HG03095 (cell line): ENCODE data around the gene CBR4.

Experiments
- ATAC-seq: cut with Tn5 transposase; IDR thresholded peaks from one replicate; pipeline ENCODE4 v1.9.1; 2021; ENCODE audit warnings: moderate library complexity; ENCODE audit not compliant: unreplicated experiment

CBR4 gene

DNA sequence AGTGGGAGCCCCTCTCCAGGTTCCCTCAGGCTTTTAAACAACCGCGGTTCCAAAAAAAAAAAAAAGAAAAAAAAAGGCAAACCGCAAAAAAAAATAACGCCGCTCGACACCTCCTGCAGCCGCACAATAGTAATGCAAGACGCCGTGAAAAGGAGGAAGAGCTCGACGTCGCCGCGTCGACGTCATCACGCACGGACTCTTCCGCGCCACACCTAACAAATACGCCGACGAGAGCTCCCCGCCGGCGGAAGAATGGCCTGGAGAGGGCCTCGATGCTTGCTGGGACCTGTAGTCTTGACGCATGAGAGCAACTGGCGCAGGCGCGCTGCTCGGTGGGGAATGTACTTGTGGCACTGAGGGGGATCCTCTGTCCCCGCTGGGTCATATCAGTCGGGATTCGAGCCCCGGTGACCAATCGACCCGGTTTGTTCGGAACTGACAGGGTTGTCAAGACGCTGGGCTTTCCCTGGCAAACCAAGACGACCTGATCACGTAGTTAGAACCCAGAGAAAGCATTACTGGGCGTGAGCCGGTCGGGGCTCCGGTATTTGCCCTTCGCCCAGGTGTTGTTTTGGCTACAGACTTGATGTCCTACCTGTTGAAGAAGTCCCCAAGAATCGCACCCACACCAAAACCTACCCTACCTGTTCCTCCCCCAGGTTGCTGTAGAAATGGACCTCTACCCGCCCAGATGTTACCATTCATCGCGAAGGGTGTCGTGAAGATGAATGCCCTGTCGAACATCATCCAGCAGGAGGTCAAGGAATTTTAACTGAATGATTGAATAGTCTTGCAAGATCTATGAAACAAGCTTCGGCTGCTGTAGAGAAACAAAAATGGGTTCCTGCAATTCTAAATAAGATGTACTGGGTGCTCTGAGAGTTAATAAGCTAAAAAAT is at the start of gene CBR4:
TSS of gene CBR4 (minus strand) at position 131 of the 899 bp plus-strand sequence. CDS start 166 bp downstream, outside the sequence.
- ATAC-seq, result peak; percentile 97

- ATAC-seq, result no peak
These were observed 49.5 kb upstream of the CBR4 start for GRCh38 chr4:169059306-169060211.

- no peak for ATAC-seq
These were observed 48.3 kb upstream of the CBR4 start for GRCh38 chr4:169058312-169058711.

DNA sequence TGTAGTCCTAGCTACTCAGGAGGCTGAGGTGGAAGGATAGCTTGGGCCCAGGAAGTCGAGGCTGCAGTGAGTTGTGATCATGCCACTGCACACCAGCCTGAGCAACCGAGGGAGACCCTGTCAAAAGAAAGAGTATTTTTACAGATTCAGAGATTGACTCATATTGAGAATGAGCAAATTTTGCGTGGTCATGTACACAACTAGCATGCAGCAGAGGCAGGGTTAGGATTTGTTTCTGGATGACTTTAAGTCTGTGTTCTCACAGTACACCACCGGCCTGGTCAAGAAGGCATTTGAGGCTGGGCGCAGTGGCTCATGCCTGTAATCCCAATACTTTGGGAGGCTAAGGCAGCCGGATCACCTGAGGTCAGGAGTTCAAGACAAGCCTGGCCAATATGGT is 44.8 kb upstream of the CBR4 start:
- peak; percentile 89 for ATAC-seq

- no peak for ATAC-seq
These were observed 42.5 kb upstream of the CBR4 start for GRCh38 chr4:169052594-169052945.

GRCh38 chr4:169051761-169052593 is 41.9 kb upstream of the CBR4 start:
- ATAC-seq, result no peak

GRCh38 chr4:169050881-169051760 is 41.1 kb upstream of the CBR4 start:
- ATAC-seq, result no peak

GRCh38 chr4:169050284-169050683 is 40.2 kb upstream of the CBR4 start:
- ATAC-seq, result no peak

GRCh38 chr4:169048868-169049414 is 38.9 kb upstream of the CBR4 start:
- no peak for ATAC-seq

- no peak for ATAC-seq
These were observed 37.9 kb upstream of the CBR4 start for GRCh38 chr4:169047956-169048355.

- ATAC-seq, result no peak
These were observed 36.0 kb upstream of the CBR4 start for GRCh38 chr4:169045862-169046584.

DNA sequence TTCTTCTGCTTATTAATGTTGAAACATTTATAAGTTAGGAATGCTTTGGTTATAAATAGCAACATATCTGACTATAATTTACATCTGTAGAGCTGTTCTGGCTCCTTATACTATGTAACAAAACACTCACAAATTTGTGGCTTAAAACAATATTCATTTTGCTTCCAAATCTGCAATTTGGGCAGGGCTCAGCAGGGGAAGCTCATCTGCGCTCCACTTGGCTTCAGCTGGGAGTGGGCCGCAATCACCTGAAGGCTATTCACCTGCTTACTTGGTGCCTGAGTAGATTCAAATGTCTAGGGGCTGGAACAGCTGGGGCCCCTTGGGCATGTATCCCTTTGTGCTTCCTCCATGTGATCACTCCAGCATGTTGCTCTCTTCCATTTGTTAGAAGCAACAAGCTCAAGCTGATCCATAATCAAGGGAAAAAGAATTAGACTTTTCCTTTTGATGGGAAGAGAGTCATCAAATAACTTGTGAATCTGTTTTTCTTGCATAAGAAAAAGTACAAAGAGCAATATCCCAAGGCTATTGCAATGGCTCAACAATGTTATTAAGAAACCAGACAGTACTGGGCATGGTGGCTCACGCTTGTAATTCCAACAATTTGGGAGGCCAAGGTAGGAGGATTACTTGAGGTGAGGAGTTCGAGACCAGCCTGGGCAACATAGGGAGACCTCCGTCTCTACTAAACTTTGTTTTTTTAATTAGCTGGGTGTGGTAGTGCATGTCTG is 34.8 kb upstream of the CBR4 start:
- ATAC-seq, result no peak

GRCh38 chr4:169042608-169043007 is 32.6 kb upstream of the CBR4 start:
- ATAC-seq, result no peak

- ATAC-seq, result no peak
These were observed 30.7 kb upstream of the CBR4 start for GRCh38 chr4:169040559-169041261.

- ATAC-seq, result no peak
These were observed 29.3 kb upstream of the CBR4 start for GRCh38 chr4:169039251-169039954.

DNA sequence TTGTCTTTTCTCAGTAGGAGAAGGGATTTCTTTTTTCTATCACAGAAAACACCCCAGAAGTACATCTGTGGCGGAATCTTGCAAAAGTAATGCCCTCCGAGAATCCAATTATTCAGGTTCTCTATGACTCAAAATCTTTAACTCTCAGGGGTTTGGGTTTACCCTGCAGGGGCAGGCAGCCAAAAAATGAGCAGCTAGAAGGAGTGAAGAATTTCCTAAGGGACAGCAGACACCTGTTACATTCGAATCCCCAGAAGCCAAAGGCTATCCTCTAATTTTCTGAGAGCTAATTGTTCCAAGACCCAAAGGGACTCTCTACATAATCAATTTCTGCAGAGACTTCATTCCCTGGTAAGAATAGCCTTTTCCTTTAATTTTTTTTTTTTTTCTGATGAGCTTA is 27.5 kb upstream of the CBR4 start:
- ATAC-seq, result no peak
